Activated CD8-positive, alpha-beta T cell treated with anti-CD3 and anti-CD28 coated beads for 36 hours (primary cell): ENCODE results near the gene PTPRN2. TPM values are rescaled to one million over a fixed set of nuclear protein-coding genes. Genes with fewer than 3 reads are reported as not detected.

Experiments used
- ATAC-seq: fragments of 200-7000 bp; cut with Tn5 transposase; one replicate; pipeline ENCODE4 v1.10.0; 2021; ENCODE audit warnings: mild to moderate bottlenecking, moderate library complexity
- CTCF ChIA-PET: fragments of 350-600 bp; sonication (Branson Sonifier 250); formaldehyde crosslinking; loops from one replicate; lab custom pipeline; 2021; ENCODE audit warnings: antibody characterized with exemption; lab: Charles Lee
- POLR2A ChIA-PET: fragments of 350-600 bp; sonication (Branson Sonifier 250); formaldehyde crosslinking; loops from one replicate; lab custom pipeline; 2021; ENCODE audit warnings: antibody characterized with exemption; lab: Charles Lee
- DNase-seq: peaks from one replicate; pipeline ENCODE4 v3.0.0-alpha.2; 2020
- H3K27ac Mint-ChIP-seq: one replicate; pipeline ENCODE4 v1.8.0; 2021; ENCODE audit warnings: mild to moderate bottlenecking, mixed read lengths
- H3K27me3 Mint-ChIP-seq: one replicate; pipeline ENCODE4 v1.8.0; 2021; ENCODE audit warnings: mixed read lengths
- H3K36me3 Mint-ChIP-seq: one replicate; pipeline ENCODE4 v1.8.0; 2021; ENCODE audit warnings: low read depth, mixed read lengths
- H3K4me1 Mint-ChIP-seq: one replicate; pipeline ENCODE4 v1.8.0; 2021; ENCODE audit warnings: low read depth, mixed read lengths
- H3K4me3 Mint-ChIP-seq: one replicate; pipeline ENCODE4 v1.8.0; 2021; ENCODE audit warnings: mild to moderate bottlenecking, moderate library complexity, mixed read lengths
- H3K9me3 Mint-ChIP-seq: one replicate; pipeline ENCODE4 v1.8.0; 2021; ENCODE audit warnings: mixed read lengths
- CTCF ChIP-seq: fragments of 200-600 bp; IDR thresholded peaks from one replicate; pipeline ENCODE4 v1.8.0; 2022; ENCODE audit warnings: antibody characterized with exemption, mild to moderate bottlenecking
- intact Hi-C: fragments of 100-400 bp; cut with micrococcal nuclease; formaldehyde crosslinking; loops from one replicate; pipeline ENCODE4 v1.10.0; 2022
- total RNA-seq, 2 experiments: library from RNA; stranded (reverse); gene quantifications; one replicate each; pipeline ENCODE4 v1.2.3, GENCODE V29; 2021

The PTPRN2 gene
- total RNA-seq, 2 experiments from 2014 or later, result 0.49 to 0.65 TPM

GRCh38 chr7:158620839-158621441, 33.3 kb upstream of the PTPRN2 start:
- TF ChIP-seq CTCF, result no peak
- ATAC-seq (no peak), DNase-seq (no peak)
- CTCF ChIA-PET, result interaction anchor here (1.1 kb wide), 2 partner anchors 312 to 356 kb away, joined by 3 to 5 read pairs; no protein-coding TSS in a partner anchor
- Mint-ChIP-seq H3K4me3 (no peak overlapping the region), H3K27ac (no peak overlapping the region), H3K27me3 (no peaks in the 10 kb centered on the region), H3K9me3 (no peaks in the 10 kb centered on the region), H3K36me3 (peaks cover 14% of the 10 kb centered on the region), H3K4me1 (no peaks in the 10 kb centered on the region)
- intact Hi-C loops, result no loop called here
- POLR2A ChIA-PET, result interaction anchor here (1.3 kb wide), 1 partner anchor 21 kb away, joined by 4 read pairs; no protein-coding TSS in a partner anchor

- DNase-seq, result no peak
- ChIA-PET POLR2A (interaction anchor here (1.3 kb wide), 1 partner anchor 21 kb away, joined by 4 read pairs; no protein-coding TSS in a partner anchor), CTCF (interaction anchor here (1.1 to 1.7 kb wide), 3 partner anchors 27 to 356 kb away, joined by 3 to 8 read pairs (median 5); no protein-coding TSS in a partner anchor)
- intact Hi-C loops, result no loop called here
- Mint-ChIP-seq H3K4me3 (no peak overlapping the region), H3K27me3 (no peaks in the 10 kb centered on the region), H3K36me3 (peaks cover 13% of the 10 kb centered on the region), H3K4me1 (no peaks in the 10 kb centered on the region), H3K9me3 (no peaks in the 10 kb centered on the region), H3K27ac (no peak overlapping the region)
- ATAC-seq, result no peak
- no peak for TF ChIP-seq CTCF
Observed at GRCh38 chr7:158620418-158620817, 32.8 kb upstream of the PTPRN2 start.

GRCh38 chr7:158618745-158619140, 31.1 kb upstream of the PTPRN2 start:
- Mint-ChIP-seq H3K4me1 (no peaks in the 10 kb centered on the region), H3K27ac (no peak overlapping the region), H3K4me3 (no peak overlapping the region), H3K9me3 (no peaks in the 10 kb centered on the region), H3K36me3 (peaks cover 11% of the 10 kb centered on the region), H3K27me3 (no peaks in the 10 kb centered on the region)
- intact Hi-C loops, result no loop called here
- TF ChIP-seq CTCF, result no peak
- ChIA-PET POLR2A (no interaction called here), CTCF (interaction anchor here (1.4 to 1.7 kb wide), 2 partner anchors 12 to 28 kb away, joined by 3 to 8 read pairs; no protein-coding TSS in a partner anchor)
- ATAC-seq (no peak), DNase-seq (no peak)

GRCh38 chr7:158617737-158618128, 30.1 kb upstream of the PTPRN2 start:
- Mint-ChIP-seq H3K27ac (no peak overlapping the region), H3K4me1 (peaks cover 9% of the 10 kb centered on the region), H3K9me3 (no peaks in the 10 kb centered on the region), H3K27me3 (no peaks in the 10 kb centered on the region), H3K36me3 (peaks cover 4% of the 10 kb centered on the region), H3K4me3 (no peak overlapping the region)
- no peak for DNase-seq
- CTCF ChIA-PET, result no interaction called here
- POLR2A ChIA-PET, result no interaction called here
- ATAC-seq, result no peak
- intact Hi-C loops, result no loop called here
- no peak for TF ChIP-seq CTCF

- Mint-ChIP-seq H3K27ac (no peak overlapping the region), H3K4me1 (peaks cover 14% of the 10 kb centered on the region), H3K36me3 (peaks cover 6% of the 10 kb centered on the region), H3K27me3 (no peaks in the 10 kb centered on the region), H3K4me3 (no peak overlapping the region), H3K9me3 (no peaks in the 10 kb centered on the region)
- POLR2A ChIA-PET, result no interaction called here
- ATAC-seq, result no peak
- no peak for TF ChIP-seq CTCF
- intact Hi-C loops, result no loop called here
- CTCF ChIA-PET, result no interaction called here
- no peak for DNase-seq
Observed at GRCh38 chr7:158616050-158616449, 28.4 kb upstream of the PTPRN2 start.
